Activated T-cell treated with anti-CD3 and anti-CD28 coated beads for 1 hour (primary cell): ENCODE data around the gene PAQR5.
"Not testable (repeated sequence)": the region's sequence is repeated elsewhere in the genome, so short reads cannot be mapped to it uniquely, and the experiment has no call there.

Experiments used
- DNase-seq: peaks from one replicate; pipeline ENCODE4 v3.0.0-alpha.2; 2020; ENCODE audit warnings: low read depth

The PAQR5 gene, protein sequence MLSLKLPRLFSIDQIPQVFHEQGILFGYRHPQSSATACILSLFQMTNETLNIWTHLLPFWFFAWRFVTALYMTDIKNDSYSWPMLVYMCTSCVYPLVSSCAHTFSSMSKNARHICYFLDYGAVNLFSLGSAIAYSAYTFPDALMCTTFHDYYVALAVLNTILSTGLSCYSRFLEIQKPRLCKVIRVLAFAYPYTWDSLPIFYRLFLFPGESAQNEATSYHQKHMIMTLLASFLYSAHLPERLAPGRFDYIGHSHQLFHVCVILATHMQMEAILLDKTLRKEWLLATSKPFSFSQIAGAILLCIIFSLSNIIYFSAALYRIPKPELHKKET

GRCh38 chr15:69298697-69299441 lies at the start of gene PAQR5:
PAQR5 (plus strand) TSS chr15:69298912; CDS start chr15:69360081, 61,169 bp downstream.
- DNase-seq = no peak

- no peak for DNase-seq
Observed at GRCh38 chr15:69253156-69253555, 45.6 kb upstream of the PAQR5 start.

- no peak for DNase-seq
Observed at GRCh38 chr15:69265347-69265955, 33.3 kb upstream of the PAQR5 start.

DNA sequence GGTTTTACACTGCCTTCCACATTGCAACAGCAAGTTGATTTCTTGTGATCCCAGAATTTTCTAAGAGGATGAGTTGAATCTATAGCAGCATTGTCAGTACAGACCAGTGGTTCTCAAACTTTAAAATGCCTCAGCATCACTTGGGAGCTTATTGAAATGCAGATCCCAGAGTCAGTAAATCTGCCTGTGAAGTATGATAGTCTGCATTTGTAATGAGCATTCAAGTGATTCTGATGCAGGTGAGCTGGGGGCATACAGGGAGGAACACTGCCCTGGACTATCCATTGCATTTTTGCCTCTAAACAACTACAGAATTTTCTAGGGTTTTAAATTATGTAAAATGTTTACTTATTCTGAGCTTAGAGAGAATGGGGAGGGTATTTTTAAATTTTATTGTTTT lies 27.5 kb upstream of the PAQR5 start:
- no peak for DNase-seq

DNA sequence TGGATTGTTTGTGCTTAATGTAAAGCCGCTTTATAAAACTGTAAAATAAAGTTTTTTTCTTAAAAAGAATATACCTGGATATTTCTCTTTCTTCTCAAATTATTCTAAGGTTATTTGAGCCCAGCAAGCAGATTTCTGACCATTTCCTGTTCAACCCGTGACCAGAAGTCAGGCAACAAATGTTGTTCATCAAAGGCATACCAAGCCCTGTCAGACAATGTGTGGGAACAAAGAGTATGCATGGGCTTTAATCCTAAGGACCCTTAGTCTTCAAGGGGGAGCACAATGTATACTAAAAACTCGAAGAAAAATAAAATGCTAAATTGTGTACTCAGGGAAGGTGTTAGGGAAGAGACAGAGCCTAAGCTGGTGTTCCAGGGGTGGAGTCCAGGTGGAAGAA lies 26.6 kb upstream of the PAQR5 start:
- no peak for DNase-seq

DNA sequence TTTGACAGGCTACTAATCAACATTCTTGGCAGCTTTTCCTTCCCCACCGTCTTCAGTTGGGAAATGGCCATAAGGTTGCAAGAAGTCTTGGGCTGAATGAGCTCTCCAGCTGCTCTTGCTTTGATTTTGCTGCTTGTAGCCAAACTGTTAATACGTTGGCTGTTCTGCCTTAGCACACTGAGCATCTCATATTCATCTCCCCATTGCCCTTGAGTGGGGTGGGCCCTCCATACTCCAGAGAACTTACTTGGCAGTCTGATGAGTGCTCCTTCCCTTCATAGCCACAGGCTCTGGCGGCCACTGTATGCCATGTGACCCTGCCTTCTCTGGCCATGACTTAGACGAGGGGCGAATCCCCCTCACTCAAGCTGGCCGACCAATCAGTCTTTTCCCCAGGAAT lies 25.8 kb upstream of the PAQR5 start:
- no peak for DNase-seq

DNA sequence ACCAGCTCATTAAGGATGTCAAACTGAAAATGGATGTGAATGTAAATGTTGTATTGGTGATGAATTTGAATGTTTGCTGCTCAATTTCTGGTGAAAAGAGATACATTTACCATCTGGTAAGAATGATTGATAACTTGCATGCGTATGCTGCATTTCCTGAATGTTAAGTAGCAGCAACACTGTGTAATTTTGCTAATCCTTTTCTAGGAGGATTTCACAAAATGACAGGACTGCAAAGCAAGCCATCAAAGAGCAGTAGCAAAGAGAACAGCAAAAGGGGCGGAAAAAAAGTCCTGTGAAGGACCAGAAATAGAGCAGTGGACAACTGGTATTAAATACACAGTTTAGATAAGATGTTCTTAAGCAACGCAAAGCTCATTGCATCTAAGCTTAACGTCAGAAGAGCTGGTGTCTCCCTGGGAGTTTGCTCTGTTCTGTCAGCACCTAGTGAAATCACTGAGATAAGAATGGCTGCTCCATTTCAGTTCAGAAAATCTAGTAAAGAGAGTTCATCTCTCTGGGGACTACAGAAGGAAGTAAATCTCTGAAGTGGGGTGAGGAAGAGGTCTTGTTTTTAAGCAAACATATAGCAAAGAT lies 23.5 kb upstream of the PAQR5 start:
- DNase-seq = no peak

- no peak for DNase-seq
Observed at GRCh38 chr15:69275933-69276560, 22.7 kb upstream of the PAQR5 start.

GRCh38 chr15:69277316-69277715 lies 21.4 kb upstream of the PAQR5 start:
- no peak for DNase-seq

DNA sequence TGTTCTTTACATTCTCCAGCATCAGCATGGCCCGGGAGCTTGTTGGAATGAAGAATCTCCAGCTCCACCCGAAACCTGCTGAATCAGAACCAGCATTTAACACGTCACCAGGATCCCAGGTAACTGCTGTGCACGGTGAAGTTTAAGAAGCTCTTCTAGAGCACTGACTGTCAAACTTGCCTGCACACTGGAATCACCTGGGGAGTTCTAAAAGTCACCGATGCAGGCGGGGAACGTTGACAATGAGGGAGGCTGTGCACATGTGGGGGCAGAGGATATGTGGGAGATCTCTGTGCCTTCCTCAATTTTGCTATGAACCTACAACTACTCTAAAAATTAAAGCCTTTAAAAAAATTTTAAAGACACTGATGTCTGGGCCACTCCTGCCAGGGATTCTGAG lies 19.1 kb upstream of the PAQR5 start:
- no peak for DNase-seq

GRCh38 chr15:69280783-69281182 lies 17.9 kb upstream of the PAQR5 start:
- no peak for DNase-seq

DNA sequence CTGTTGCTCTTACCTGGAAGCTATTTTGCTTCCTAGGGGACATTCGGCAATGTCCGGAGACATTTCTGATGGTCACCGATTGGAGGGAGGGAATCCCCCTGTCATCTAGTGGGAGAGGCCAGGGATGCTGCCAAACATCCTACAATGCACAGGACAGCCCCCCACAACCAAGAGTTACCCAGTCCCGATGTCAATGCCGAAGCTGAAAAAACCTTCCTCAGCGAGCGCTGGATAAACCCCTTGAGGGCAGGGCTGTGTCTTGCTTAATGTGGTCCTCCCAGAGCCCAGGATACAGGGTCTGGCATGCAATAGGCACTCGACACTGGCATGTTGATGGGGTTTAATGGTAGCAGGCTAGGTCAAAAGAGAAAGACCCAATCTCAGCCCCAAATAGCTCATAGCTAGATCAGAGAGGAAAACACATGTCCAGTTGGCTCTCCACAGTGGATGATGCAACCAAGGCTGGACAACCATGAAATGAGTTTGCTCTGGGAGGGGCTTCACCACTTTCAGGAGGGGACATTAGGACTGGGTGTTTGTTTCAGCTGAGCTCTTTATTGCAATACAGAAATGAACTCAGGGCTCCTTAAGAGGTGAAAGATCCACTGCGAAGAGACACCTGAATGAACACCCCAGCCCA lies 16.5 kb upstream of the PAQR5 start:
- no peak for DNase-seq

DNA sequence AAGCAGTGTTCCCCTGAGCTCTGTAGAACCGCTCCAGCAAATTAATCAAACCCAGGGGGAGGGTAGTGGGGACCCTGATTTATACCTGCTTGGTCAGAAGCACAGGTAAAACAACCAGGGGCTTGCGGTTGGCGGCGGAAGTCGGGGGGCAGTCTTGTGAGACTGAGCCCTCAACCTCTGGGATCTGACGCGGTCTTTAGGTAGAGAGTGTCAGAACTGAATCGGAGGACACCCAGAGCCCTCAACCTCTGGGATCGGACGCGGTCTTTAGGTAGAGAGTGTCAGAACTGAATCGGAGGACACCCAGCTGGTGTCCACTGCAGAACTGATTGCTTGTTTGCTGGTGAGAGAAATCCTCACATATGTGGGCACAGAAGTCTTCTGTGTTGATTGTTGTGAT lies 12.9 kb upstream of the PAQR5 start:
- DNase-seq = no peak

GRCh38 chr15:69288011-69288410 lies 10.7 kb upstream of the PAQR5 start:
- DNase-seq = no peak

DNA sequence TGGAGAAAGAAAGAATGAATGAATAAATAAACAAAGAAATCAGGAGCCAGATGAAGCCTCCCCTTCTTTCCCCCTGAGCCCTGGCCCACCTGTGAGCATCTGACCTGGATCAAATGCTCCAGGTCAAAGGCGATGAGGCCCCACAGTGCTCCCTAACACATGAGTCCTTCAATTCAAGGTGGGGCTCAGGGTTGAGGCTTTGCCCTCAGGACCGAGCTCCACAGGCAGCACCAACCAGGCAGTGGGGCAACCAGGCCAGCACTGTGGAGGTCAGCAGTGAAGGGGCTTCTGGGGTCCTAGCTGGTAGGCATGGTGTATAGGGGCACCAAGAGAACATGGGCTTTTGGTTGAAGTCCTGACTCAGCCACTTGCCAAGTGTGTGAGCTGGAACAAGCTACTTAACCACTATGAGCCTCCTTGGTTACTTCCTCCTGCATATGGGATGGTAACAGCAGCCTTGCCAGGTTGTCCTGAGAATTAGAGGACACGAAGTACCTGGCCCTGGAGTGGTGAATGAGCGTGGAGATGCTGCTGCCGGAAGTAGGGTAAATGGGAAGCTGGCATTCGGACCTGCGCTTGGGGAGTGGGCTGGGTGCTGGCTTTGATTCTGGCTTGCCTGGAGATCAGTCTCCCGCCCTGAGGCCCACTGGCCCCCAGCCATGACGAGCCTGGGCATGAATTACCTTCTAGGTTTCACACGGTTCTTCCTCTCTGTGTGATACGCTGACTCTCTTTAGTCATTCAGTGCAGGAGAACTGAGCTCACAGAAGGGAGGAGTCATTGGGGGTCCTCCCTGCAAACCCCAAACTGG lies 10.0 kb upstream of the PAQR5 start:
- DNase-seq = no peak

DNA sequence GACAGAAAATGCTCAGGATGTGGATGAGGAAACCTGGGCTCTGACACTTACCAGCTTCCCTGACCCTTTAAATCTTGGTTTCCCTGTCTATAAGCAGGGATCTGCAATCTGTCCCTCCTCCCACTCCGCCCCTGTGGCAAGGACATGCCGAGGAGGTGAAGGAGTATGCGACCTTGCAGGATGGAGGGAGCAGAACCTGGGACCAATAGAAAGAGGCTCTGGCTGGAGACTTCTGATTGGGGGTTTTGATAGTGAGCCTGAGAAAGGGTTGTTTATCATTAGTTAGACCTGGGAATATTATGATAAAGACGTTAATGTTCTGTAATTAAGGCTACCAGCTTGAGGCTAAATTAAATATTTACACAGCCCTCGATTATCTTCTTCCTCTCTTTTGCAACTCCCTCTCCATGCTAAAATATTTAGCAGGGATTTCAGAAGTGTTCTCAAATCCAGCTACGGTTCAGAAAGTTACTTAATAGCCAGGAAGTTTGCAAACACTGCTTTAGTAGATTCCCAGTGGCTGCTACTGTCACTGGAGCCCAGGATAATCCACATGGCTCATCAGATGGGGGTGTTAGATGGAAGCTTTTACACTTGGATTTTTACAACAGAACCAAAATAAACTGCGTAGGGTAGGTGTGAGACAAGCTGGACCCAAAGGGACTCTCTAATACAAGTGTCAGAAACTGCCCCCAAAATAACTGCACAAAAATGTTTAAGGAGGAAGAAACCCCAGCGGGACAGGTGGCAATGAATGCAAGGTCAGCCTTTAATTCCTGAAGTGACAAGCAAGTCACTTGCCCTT lies 9.2 kb upstream of the PAQR5 start:
- no peak for DNase-seq

- no peak for DNase-seq
Observed at GRCh38 chr15:69290346-69291164, 8.2 kb upstream of the PAQR5 start.

GRCh38 chr15:69291651-69292050 lies 7.1 kb upstream of the PAQR5 start:
- DNase-seq = not testable (repeated sequence)

- DNase-seq = no peak
Observed at GRCh38 chr15:69292826-69293420, 5.8 kb upstream of the PAQR5 start.
